HepG2 (cell line): ENCODE data around the gene CNNM2. TPM values are rescaled to one million over a fixed set of nuclear protein-coding genes. Genes with fewer than 3 reads are reported as not detected.
A peak's percentile ranks its signal among the peaks of the same experiment; 100 is the strongest.

Source experiments
- DBP ChIP-seq: sonication (generic); formaldehyde crosslinking; IDR thresholded peaks from 2 replicates; pipeline ENCODE4 v1.4.0; 2020; ENCODE audit warnings: missing genetic modification reagents; ENCODE audit errors: not compliant biosample characterization
- DNMT1 ChIP-seq: sonication (generic); formaldehyde crosslinking; IDR thresholded peaks from 2 replicates; pipeline ENCODE4 v1.5.1; 2020; ENCODE audit warnings: mild to moderate bottlenecking, missing genetic modification reagents
- GABPA ChIP-seq, 2 experiments: IDR thresholded peaks; 2 replicates each; pipeline ENCODE4 v1.6.1; 2011 to 2016; ENCODE audit warnings: low read depth in 2 of 2, low read length in 1 of 2, missing biosample characterization in 1 of 2, missing genetic modification characterization in 1 of 2
- GMEB1 ChIP-seq: sonication (generic); formaldehyde crosslinking; IDR thresholded peaks from 2 replicates; pipeline ENCODE4 v1.5.1; 2020; ENCODE audit warnings: missing genetic modification reagents, mild to moderate bottlenecking, borderline replicate concordance
- HNRNPUL1 ChIP-seq: fragments of 200-400 bp; formaldehyde crosslinking; IDR thresholded peaks from 2 replicates; pipeline ENCODE4 v1.6.1; 2017; ENCODE audit warnings: low read depth, mild to moderate bottlenecking, low read length, moderate library complexity
- IKZF4 ChIP-seq: sonication (generic); formaldehyde crosslinking; IDR thresholded peaks from 2 replicates; pipeline ENCODE4 v1.5.1; 2020; ENCODE audit warnings: borderline replicate concordance, mild to moderate bottlenecking, low read depth, missing genetic modification reagents; ENCODE audit errors: not compliant biosample characterization
- KDM5A ChIP-seq: fragments of 200-600 bp; sonication (generic); IDR thresholded peaks from 2 replicates; pipeline ENCODE4 v1.7.0; 2018; ENCODE audit warnings: antibody characterized with exemption, mild to moderate bottlenecking, low read length, borderline replicate concordance
- NFATC3 ChIP-seq: sonication (generic); formaldehyde crosslinking; IDR thresholded peaks from 2 replicates; pipeline ENCODE4 v1.5.1; 2020; ENCODE audit warnings: mild to moderate bottlenecking, missing genetic modification reagents
- NFKBIZ ChIP-seq: IDR thresholded peaks from 2 replicates; pipeline ENCODE4 v1.6.1; 2018; ENCODE audit warnings: missing genetic modification reagents, missing compliant biosample characterization
- PLSCR1 ChIP-seq: sonication (generic); formaldehyde crosslinking; IDR thresholded peaks from 2 replicates; pipeline ENCODE4 v1.5.0; 2020; ENCODE audit warnings: missing genetic modification reagents, mild to moderate bottlenecking, borderline replicate concordance
- RAD51 ChIP-seq: fragments of 450-650 bp; IDR thresholded peaks from 2 replicates; pipeline ENCODE4 v1.6.1; 2016; ENCODE audit warnings: borderline replicate concordance
- RBAK ChIP-seq: sonication (generic); formaldehyde crosslinking; IDR thresholded peaks from 2 replicates; pipeline ENCODE4 v1.5.1; 2020; ENCODE audit warnings: mild to moderate bottlenecking, missing genetic modification reagents
- REPIN1 ChIP-seq: sonication (generic); formaldehyde crosslinking; IDR thresholded peaks from 2 replicates; pipeline ENCODE4 v1.8.0; 2022; ENCODE audit warnings: missing genetic modification reagents, low read depth, mild to moderate bottlenecking, borderline replicate concordance
- SOX5 ChIP-seq: IDR thresholded peaks from 2 replicates; pipeline ENCODE4 v1.6.1; 2016; ENCODE audit warnings: borderline replicate concordance
- SOX6 ChIP-seq, 2 experiments: fragments of 450-650 bp in 1 of 2; sonication (generic) in 1 of 2; formaldehyde crosslinking in 1 of 2; IDR thresholded peaks; 2 replicates each; pipeline versions ENCODE4 v1.4.0 to v1.6.1; 2017 to 2020; ENCODE audit warnings: antibody characterized with exemption in 1 of 2, mild to moderate bottlenecking in 1 of 2, missing genetic modification reagents in 1 of 2
- TCF12 ChIP-seq, 2 experiments: fragments of 450-650 bp in 1 of 2; sonication (generic) in 1 of 2; formaldehyde crosslinking in 1 of 2; IDR thresholded peaks; 2 replicates each; pipeline versions ENCODE4 v1.6.1 to v1.8.0; 2017 to 2022; ENCODE audit warnings: antibody characterized with exemption in 1 of 2, mild to moderate bottlenecking in 1 of 2, missing genetic modification reagents in 1 of 2, moderate library complexity in 1 of 2
- ZNF234 ChIP-seq: sonication (generic); formaldehyde crosslinking; conservative IDR thresholded peaks from 2 replicates; pipeline ENCODE4 v1.5.1; 2020; ENCODE audit warnings: mild to moderate bottlenecking, missing genetic modification reagents
- ZNF251 ChIP-seq: sonication (generic); formaldehyde crosslinking; IDR thresholded peaks from 2 replicates; pipeline ENCODE4 v1.9.0; 2021; ENCODE audit warnings: mild to moderate bottlenecking, missing genetic modification reagents
- ZNF263 ChIP-seq: sonication (generic); formaldehyde crosslinking; IDR thresholded peaks from 2 replicates; pipeline ENCODE4 v1.4.0; 2020; ENCODE audit warnings: missing genetic modification reagents
- ZNF33A ChIP-seq: sonication (generic); formaldehyde crosslinking; IDR thresholded peaks from 2 replicates; pipeline ENCODE4 v1.5.1; 2020; ENCODE audit warnings: missing genetic modification reagents, mild to moderate bottlenecking, moderate library complexity, borderline replicate concordance
- ZNF468 ChIP-seq: sonication (generic); formaldehyde crosslinking; IDR thresholded peaks from 2 replicates; pipeline ENCODE4 v1.8.0; 2022; ENCODE audit warnings: mild to moderate bottlenecking, moderate library complexity, missing genetic modification reagents
- ZNF704 ChIP-seq: sonication (generic); formaldehyde crosslinking; IDR thresholded peaks from 2 replicates; pipeline ENCODE4 v1.8.1; 2023; ENCODE audit warnings: mild to moderate bottlenecking, inconsistent platforms, moderate library complexity, missing genetic modification reagents, borderline replicate concordance
- ZNF724P ChIP-seq: sonication (generic); formaldehyde crosslinking; IDR thresholded peaks from 2 replicates; pipeline ENCODE4 v1.8.0; 2022; ENCODE audit warnings: missing genetic modification reagents, borderline replicate concordance
- ZNF782 ChIP-seq: sonication (generic); formaldehyde crosslinking; IDR thresholded peaks from 2 replicates; pipeline ENCODE4 v1.4.0; 2020; ENCODE audit warnings: missing genetic modification reagents, mild to moderate bottlenecking, borderline replicate concordance
- polyA plus RNA-seq, 8 experiments: library from polyadenylated mRNA; depleted of rRNA in 3 of 8; stranded (reverse) in 7 of 8; unstranded in 1 of 8; fragments of >200 nt; fragmentation: Illumina TruSeq in 4 of 8; extraction: Trizol in 4 of 8; gene quantifications; 2 replicates each; pipeline versions ENCODE4 v1.2.1 to v1.2.3, GENCODE V29; 2011 to 2016; ENCODE audit warnings: low read depth in 4 of 8, missing spikeins in 1 of 8, mixed read lengths in 1 of 8; ENCODE audit not compliant: insufficient read depth in 1 of 8
- total RNA-seq, 5 experiments: library from RNA; depleted of rRNA; stranded (reverse); fragments of >200 nt; fragmentation: Illumina TruSeq; extraction: Trizol; gene quantifications; 2 replicates each; pipeline ENCODE4 v1.2.3, GENCODE V29; 2016; ENCODE audit warnings: low read depth in 1 of 5

The CNNM2 gene
- total and polyA plus RNA-seq, 2 of the 13 experiments (the other 11 are each of a cell fraction or from before 2014, with no cell fraction given), result 7.1 to 9.0 TPM

- TF ChIP-seq GABPA (IDR thresholded peaks at IDR 0.05; ENCODE audit: low read depth, low read length) (no peak), GABPA (CRISPR knock-in tag; IDR thresholded peaks at IDR 0.05; ENCODE audit: low read depth) (no peak), ZNF782 (no peak; the same call in 1 of the 2 replicates), ZNF234 (CRISPR knock-in tag) (peak; percentile 71; the same call in 1 of the 2 replicates), SOX5 (peak; percentile 4; the same call in 1 of the 2 replicates), RBAK (CRISPR knock-in tag) (no peak), ZNF33A (CRISPR knock-in tag) (0 out of 2 replicates have a peak, but pooled peaks have one; percentile 60), HNRNPUL1 (no peak), DBP (CRISPR knock-in tag) (no peak), ZNF263 (CRISPR knock-in tag) (peak; percentile 44; the same call in 1 of the 2 replicates), SOX6 (IDR thresholded peaks at IDR 0.05) (no peak), SOX6 (CRISPR knock-in tag; IDR thresholded peaks at IDR 0.05) (peak; percentile 44), ZNF251 (CRISPR knock-in tag) (no peak), ZNF704 (CRISPR knock-in tag) (peak; percentile 70; the same call in 1 of the 2 replicates), KDM5A (peak; percentile 71), IKZF4 (CRISPR knock-in tag) (peak; percentile 18), NFATC3 (CRISPR knock-in tag) (0 out of 2 replicates have a peak, but pooled peaks have one; percentile 33), DNMT1 (CRISPR knock-in tag) (peak; percentile 70; the same call in 1 of the 2 replicates), ZNF468 (CRISPR knock-in tag) (peak; percentile 69; the same call in 1 of the 2 replicates), TCF12 (IDR thresholded peaks at IDR 0.05) (no peak), TCF12 (CRISPR knock-in tag; IDR thresholded peaks at IDR 0.05) (no peak), NFKBIZ (CRISPR knock-in tag) (no peak; the same call in 1 of the 2 replicates), GMEB1 (CRISPR knock-in tag) (no peak; the same call in 1 of the 2 replicates), REPIN1 (CRISPR knock-in tag) (peak; percentile 64; the same call in 1 of the 2 replicates), ZNF724P (no peak), RAD51 (no peak), PLSCR1 (no peak)
Measured at GRCh38 chr10:102917314-102917961, 656 bp upstream of the CNNM2 start (continued).
